ENCODE measurements around the gene FBXW7. TPM values are rescaled to one million over a fixed set of nuclear protein-coding genes. Genes with fewer than 3 reads are reported as not detected.

FBXW7 gene
- total RNA-seq, 1 experiment from 2014 or later, result 23.0 TPM

DNA sequence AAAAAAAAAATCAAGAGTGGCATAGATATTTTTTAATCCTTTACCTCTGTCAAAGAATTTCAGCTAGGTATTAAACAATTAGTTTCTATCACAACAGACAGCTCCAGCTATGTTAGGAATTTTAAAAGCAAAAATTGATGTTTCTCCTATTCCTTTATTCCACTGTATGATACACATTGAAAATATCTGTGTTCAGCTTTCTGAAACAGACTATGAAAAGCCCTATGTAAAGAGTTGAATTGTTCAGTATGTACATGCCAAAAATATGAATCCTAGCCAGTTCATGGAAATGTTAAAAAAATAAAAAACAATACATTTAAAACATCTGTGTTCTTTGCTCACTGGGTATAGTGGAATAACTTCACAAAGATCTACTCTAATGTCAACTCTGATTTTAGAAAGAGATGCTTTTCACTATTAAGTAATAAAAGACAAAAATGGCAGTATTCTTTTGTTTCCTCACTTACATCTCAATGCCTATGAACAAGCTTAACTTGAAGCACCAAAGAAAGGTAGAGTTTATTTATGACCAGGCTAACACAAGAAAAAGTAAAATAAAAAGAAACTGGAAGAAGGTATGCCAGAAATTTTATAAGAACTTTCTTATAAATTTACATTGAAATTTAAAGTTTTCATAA is 32.1 kb downstream of the FBXW7 start:
- no peak overlapping the region for H3K27ac ChIP-seq (ENCODE audit: low read depth, low read length)
- TF ChIP-seq, protein P1, sequence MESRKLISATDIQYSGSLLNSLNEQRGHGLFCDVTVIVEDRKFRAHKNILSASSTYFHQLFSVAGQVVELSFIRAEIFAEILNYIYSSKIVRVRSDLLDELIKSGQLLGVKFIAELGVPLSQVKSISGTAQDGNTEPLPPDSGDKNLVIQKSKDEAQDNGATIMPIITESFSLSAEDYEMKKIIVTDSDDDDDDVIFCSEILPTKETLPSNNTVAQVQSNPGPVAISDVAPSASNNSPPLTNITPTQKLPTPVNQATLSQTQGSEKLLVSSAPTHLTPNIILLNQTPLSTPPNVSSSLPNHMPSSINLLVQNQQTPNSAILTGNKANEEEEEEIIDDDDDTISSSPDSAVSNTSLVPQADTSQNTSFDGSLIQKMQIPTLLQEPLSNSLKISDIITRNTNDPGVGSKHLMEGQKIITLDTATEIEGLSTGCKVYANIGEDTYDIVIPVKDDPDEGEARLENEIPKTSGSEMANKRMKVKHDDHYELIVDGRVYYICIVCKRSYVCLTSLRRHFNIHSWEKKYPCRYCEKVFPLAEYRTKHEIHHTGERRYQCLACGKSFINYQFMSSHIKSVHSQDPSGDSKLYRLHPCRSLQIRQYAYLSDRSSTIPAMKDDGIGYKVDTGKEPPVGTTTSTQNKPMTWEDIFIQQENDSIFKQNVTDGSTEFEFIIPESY (IDR thresholded peaks at IDR 0.05; ENCODE audit: extremely low read depth, insufficient replicate concordance, low read length), result no peak
- no peak for TF ChIP-seq RAD21 (IDR thresholded peaks at IDR 0.05; ENCODE audit: low read depth)
- no peak for TF ChIP-seq TCF7L2 (IDR thresholded peaks at IDR 0.05; ENCODE audit: borderline replicate concordance, extremely low read depth, insufficient read depth, insufficient read length)
- no peak for TF ChIP-seq ELF1 (IDR thresholded peaks at IDR 0.05; ENCODE audit: borderline replicate concordance, low read depth)
- TF ChIP-seq, protein P2, sequence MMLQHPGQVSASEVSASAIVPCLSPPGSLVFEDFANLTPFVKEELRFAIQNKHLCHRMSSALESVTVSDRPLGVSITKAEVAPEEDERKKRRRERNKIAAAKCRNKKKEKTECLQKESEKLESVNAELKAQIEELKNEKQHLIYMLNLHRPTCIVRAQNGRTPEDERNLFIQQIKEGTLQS (IDR thresholded peaks at IDR 0.05), result no peak
- no peak for TF ChIP-seq FOSL1 (IDR thresholded peaks at IDR 0.05; ENCODE audit: low read depth)
- TF ChIP-seq, protein P3, sequence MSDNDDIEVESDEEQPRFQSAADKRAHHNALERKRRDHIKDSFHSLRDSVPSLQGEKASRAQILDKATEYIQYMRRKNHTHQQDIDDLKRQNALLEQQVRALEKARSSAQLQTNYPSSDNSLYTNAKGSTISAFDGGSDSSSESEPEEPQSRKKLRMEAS (IDR thresholded peaks at IDR 0.05), result no peak
- TF ChIP-seq ZNF274 (IDR thresholded peaks at IDR 0.05; ENCODE audit: low read depth, low read length), result no peak
- TF ChIP-seq SP1 (IDR thresholded peaks at IDR 0.05; ENCODE audit: low read depth), result no peak
- no peak for TF ChIP-seq SRF (IDR thresholded peaks at IDR 0.05; ENCODE audit: low read depth)
- TF ChIP-seq EZH2phosphoT487 (IDR thresholded peaks at IDR 0.05; ENCODE audit: borderline replicate concordance), result no peak
- TF ChIP-seq YY1 (IDR thresholded peaks at IDR 0.05; ENCODE audit: extremely low read depth, insufficient replicate concordance, low read depth, low read length), result no peak
- no peak for TF ChIP-seq EGR1 (IDR thresholded peaks at IDR 0.05; ENCODE audit: low read depth)
- no peak for TF ChIP-seq CBX3 (IDR thresholded peaks at IDR 0.05; ENCODE audit: low read depth)
- TF ChIP-seq ZFX (IDR thresholded peaks at IDR 0.05), result no peak
- TF ChIP-seq POLR2AphosphoS5 (IDR thresholded peaks at IDR 0.05; ENCODE audit: low read depth, low read length), result no peak
- no peak for TF ChIP-seq CEBPB (IDR thresholded peaks at IDR 0.05; ENCODE audit: low read depth)
- TF ChIP-seq EZH2 (IDR thresholded peaks at IDR 0.05), result no peak
- TF ChIP-seq, protein P4, sequence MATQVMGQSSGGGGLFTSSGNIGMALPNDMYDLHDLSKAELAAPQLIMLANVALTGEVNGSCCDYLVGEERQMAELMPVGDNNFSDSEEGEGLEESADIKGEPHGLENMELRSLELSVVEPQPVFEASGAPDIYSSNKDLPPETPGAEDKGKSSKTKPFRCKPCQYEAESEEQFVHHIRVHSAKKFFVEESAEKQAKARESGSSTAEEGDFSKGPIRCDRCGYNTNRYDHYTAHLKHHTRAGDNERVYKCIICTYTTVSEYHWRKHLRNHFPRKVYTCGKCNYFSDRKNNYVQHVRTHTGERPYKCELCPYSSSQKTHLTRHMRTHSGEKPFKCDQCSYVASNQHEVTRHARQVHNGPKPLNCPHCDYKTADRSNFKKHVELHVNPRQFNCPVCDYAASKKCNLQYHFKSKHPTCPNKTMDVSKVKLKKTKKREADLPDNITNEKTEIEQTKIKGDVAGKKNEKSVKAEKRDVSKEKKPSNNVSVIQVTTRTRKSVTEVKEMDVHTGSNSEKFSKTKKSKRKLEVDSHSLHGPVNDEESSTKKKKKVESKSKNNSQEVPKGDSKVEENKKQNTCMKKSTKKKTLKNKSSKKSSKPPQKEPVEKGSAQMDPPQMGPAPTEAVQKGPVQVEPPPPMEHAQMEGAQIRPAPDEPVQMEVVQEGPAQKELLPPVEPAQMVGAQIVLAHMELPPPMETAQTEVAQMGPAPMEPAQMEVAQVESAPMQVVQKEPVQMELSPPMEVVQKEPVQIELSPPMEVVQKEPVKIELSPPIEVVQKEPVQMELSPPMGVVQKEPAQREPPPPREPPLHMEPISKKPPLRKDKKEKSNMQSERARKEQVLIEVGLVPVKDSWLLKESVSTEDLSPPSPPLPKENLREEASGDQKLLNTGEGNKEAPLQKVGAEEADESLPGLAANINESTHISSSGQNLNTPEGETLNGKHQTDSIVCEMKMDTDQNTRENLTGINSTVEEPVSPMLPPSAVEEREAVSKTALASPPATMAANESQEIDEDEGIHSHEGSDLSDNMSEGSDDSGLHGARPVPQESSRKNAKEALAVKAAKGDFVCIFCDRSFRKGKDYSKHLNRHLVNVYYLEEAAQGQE (IDR thresholded peaks at IDR 0.05; ENCODE audit: low read depth), result no peak
- H3K9ac ChIP-seq (ENCODE audit: low read length), result no peak overlapping the region
- H2AFZ ChIP-seq (ENCODE audit: low read depth, low read length, poor library complexity, severe bottlenecking), result no peak overlapping the region
- DNase-seq (ENCODE audit: low read depth, low spot score), result no peak
- no peak overlapping the region for H3K4me2 ChIP-seq (ENCODE audit: low read length)
- ChIA-PET POLR2A (no interaction called here), RAD21 (ENCODE audit: low non-redundant PET in 1 of 2, low total read pairs in 2 of 2, uncharacterized antibody in 2 of 2, unreplicated experiment in 2 of 2) (no interaction called here), CTCF (interaction anchor here (1.2 to 3.7 kb wide), 2 partner anchors 12 to 38 kb away, joined by 3 to 41 read pairs; no protein-coding TSS in a partner anchor)
- H3K36me3 ChIP-seq (ENCODE audit: control insufficient read depth in 1 of 2, insufficient read depth in 2 of 2, low read length in 2 of 2), result no peaks in the 10 kb centered on the region
- no peaks in the 10 kb centered on the region for H3K27me3 ChIP-seq (ENCODE audit: insufficient read depth, low read length)
- no peak overlapping the region for H3K4me3 ChIP-seq (replicated peaks in 1 of 2; ENCODE audit: low read depth in 1 of 2, low read length in 2 of 2)
- no peaks in the 10 kb centered on the region for H3K4me1 ChIP-seq (ENCODE audit: control insufficient read depth in 1 of 2, insufficient read depth in 2 of 2, low read length in 2 of 2)
- ATAC-seq, result no peak
- peaks cover 20% of the 10 kb centered on the region; the same call in 1 of the 2 replicates for H4K20me1 ChIP-seq (ENCODE audit: insufficient read depth)
- H3K79me2 ChIP-seq (ENCODE audit: insufficient read depth, low read length), result peaks cover 78% of the 10 kb centered on the region
- no peaks in the 10 kb centered on the region for H3K9me3 ChIP-seq (ENCODE audit: control insufficient read depth in 1 of 2, insufficient read depth in 1 of 2, low read depth in 1 of 2, low read length in 2 of 2)
- intact Hi-C loops (cut with micrococcal nuclease), result no loop called here
- H3K9me2 ChIP-seq (ENCODE audit: insufficient read depth), result no peaks in the 10 kb centered on the region
- no TSS peak for BruUV-seq (replicated peaks)

All from HCT116 (cell line).